ENCODE data around the gene CACNA1H.

CACNA1H gene

DNA sequence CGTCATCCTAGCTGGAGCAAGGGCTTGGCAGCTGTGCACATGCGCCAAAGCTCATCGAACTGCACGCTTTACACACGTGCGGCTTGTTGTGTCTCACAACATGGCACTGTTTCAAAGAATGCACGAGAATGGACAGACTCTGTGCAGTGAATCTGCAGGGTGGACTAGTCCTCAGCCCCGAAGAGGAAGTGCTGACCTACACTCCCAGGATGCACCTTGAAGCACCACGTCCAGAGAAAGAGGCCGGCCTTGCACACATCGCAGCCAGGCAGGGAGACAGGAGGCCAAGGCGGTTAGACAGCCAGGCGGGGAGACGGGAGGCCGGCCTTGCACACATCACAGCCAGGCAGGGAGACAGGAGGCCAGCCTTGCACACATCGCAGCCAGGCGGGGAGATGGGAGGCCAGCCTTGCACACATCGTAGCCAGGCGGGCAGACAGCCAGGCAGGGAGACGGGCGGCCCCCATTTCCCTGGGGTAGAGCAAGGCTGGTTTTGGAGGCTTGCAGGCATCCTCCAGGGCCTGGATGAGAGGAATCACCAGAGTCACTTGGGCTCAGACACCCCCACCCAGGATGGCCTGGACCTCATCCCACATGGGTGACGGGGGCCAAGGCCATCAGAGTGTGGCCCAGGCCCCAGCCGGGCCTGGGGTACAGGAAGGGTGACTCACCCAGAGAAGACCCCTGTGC, 9.0 kb upstream of the CACNA1H start:
- no peak for DNase-seq

DNA sequence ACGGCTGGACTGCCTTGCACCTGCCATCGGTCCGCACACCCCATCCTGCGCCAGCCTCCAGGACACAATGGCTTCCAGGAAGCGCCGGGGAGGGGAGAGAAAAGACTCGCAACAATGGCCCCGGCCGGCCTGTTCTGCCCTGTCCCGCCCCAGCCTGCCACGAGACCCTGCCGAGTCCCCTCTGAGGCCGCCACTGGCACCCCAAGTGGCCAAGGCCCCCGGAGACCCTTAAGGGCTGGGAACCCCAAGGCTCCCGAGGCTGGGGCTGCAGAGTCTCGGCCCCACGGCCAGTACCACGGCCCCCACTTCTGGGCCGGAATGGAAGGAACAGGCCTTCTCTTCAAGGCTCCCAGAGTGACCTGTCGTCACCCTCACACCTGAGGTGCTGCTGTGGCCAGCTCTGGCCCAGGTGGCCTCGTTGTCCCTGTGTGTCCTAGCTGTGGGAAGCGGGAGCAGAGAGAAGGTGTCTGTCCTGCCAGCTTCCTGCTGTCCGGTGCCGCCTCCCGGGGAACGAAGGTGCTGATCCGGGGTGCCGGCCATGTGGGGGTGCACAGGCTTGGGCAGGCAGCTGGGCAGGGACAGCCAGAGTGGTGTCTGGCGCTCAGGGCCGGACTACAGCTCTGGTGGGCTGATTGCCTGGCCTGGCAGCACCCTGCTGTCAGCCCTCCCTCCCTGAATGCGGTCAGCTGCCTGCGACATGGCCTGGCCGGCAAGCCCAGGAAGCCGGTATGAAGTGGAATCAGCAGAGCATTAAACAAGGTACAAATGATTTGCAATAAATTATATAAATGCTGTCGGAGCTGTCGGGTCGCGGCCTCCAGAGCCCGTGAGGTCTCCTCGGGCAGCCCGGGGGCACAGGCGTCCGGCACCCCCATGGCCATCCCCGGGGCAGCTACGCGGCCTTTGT, 8.2 kb upstream of the CACNA1H start:
- DNase-seq, result no peak

DNA sequence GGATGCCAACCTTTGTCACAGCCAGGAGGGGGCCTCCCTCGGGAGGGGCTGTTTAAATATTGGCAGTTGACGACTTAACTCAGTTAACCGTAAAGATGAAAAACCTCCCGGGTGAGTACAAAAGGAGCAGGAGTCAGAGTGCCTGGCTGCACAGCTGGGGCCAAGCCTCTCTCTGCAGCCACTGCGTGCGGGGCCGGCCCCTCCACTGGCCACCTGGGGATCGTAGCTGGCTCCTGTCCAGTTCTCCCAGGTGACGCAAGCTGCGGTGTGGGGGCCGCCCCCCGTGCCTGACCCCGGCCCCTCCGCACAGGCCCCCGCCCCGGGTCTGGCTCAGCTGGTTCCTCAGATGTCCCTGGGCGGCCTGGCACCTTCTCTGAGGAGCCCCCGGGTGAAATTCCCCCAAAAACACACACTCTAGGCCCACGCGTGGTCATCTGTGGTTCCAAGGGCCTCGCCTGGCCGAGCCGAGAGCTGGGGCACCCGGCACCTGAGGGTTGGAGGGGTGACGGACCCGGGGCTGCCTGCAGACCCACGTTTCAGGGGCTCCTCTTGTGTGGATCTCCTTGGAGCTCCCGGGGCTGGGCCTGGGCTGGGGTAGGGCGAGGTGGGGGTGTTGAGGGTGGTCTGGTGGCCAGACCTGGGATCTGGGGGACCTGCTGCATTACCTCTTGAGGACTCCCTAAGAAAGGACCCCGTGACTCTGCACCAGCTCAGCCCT, 7.4 kb upstream of the CACNA1H start:
- DNase-seq, result no peak

DNA sequence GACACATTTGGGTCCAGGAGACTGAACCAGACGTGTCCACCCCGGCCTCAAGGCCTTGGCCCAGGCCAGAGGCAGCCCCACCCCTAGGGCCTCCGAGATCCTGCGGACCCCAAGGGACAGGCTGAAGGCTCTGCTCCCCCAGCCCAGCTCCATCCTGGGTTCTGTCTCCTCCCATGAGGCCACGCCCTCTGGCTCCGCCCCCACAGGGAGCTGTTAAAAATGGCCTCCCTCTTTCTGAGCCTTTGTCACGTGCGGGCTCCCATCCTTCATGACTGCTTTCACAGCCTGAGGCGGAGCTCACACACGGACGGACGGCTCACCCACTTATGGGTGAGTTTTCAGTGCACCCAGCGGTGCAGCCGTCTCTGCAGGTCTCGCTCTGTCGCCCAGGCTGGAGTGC, 6.5 kb upstream of the CACNA1H start:
- DNase-seq, result no peak

DNA sequence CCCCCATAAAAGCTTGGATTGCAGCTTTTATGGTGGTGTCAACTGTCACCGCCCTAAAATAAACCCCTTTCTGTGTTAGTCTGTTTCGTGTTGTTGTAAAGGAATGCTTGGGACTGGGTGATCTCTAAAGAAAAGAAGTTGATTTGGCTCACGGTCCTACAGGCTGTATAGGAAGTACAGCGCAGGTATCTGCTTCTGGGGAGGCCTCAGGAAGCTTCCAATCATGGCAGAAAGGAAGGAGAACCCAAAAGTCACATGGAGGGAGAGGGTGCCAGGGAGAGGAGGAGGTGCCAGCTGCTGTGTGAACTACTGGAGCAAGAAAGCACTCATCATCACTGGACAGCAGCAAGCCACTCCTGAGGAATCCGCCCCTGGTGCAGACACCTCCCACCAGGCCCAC, 5.9 kb upstream of the CACNA1H start:
- no peak for DNase-seq

DNA sequence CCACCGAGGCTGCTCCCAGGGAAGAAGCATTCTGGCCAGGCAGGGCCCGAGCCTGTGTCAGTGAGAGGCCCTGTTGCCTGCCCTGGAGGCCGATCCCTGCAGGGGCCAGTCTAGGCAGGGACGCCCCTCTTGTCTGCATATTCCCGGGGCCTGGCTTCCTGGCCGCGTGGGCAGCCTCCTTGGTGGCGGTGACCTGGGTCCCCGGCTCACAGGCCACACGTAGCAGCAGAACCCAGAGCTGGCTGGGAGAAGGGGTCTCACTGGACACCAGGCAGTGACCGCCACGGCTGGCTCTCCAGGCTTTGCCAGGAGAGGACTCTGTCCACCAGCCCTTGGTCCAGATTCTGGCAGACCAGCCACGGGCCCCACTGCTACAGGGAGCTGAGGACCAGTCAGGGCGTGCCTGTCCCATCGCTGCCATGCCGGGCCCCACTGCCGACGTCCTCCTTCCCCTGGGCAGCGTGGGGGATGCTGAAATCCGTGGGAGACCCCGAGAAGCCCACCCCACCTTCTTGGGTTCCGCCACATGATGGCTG, 3.7 kb upstream of the CACNA1H start:
- DNase-seq, result no peak

DNA sequence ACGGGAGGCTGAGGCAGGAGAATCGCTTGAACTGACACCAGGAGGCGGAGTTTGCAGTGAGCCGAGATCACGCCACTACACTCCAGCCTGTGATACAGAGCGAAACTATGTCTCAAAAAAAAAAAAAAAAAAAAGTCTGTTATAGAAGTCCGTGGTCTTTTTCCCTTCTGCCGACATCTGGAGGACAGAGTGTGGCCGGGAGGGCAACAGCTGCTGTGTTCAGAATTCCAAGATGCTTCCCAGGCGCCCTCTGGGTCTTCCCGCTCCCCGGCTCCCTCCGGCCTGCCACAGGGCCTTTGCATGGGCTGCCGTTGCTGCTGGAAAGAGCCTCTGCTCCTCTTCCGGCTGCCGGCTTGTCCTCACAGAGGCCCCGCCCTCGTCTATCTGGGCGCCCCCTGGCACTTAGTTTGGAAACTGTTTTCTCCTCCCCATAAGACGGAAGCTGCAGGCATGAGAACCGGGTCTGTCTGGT, 2.4 kb upstream of the CACNA1H start:
- no peak for DNase-seq

DNA sequence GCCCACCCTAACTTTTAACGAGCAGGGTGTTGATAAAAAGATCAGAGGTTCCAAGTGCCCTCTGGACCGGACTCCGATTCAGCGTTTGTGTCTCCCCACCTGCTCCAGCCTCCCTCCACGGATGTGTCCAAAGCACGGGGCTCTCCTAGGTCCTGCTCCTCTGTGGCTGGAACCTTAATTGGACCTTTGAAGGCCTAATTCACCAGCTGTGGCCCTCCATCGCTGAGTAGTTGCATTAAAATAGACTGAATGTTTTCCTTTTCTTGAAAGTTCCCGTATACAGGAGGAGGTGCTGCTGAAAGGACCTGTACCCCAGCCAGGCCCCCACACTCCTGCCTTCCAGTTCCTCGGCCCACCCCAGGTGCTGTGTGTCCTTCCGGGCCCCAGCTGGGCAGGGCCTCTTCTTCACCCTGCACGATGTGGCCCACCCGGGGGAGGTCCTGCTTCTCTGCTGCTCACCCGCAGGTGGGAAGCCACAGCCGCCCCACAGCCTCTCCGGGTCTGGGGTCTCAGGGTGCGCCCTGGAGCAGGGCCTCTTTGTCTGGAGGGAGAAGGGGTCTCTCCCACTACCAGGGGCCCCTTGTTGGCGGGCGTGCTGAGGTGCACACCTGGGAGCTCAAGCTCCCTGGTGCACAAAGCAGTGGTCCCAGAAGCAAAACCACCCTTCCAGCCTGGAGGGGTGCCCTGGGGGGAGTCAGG, 1.3 kb upstream of the CACNA1H start:
- no peak for DNase-seq

DNA sequence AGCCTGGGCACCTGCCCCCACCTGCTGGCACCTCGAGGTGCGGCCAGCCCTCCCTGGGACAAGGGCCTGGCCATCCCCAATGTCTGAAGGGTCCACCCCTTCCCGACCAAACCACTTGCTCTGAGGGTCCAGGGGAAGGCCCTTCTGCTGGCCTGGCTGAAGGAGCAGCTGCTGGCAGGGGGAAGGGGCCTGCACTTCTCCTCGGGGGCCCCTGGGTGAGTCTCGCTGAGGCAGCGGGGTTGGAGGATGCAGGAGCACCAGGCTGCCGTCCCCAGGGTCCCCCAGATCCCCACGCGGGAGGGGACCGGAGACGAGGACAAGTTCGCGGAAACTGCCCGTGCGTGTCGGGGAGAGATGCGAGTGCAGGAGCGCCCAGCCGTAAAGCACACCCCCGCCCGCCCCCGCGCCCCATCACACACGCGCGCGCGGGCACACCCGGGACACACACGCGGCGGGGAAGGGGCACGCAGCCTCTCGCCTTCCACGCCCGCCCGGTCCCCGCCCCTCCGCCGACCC, 725 bp upstream of the CACNA1H start:
- DNase-seq, result no peak

DNA sequence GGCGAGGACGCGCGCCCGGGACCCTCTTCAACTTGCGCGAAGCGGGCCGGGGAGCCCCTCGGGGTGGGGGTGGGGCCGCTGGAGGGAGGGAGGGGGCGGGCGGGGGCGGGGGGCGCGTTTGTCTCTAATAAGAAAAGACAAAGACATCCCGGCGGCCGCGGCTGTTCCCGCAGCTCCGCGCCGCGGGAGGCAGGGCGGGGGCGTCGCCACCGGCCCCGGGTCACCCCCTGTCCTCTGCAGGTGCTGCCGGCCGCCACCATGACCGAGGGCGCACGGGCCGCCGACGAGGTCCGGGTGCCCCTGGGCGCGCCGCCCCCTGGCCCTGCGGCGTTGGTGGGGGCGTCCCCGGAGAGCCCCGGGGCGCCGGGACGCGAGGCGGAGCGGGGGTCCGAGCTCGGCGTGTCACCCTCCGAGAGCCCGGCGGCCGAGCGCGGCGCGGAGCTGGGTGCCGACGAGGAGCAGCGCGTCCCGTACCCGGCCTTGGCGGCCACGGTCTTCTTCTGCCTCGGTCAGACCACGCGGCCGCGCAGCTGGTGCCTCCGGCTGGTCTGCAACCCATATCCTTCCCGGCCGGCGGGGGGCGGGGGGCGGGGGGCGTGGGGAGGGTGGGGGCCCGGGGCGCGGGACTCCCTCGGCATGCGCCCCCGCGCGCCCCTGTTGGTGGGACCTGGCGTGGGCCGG, 714 bp downstream of the CACNA1H start:
- no peak for DNase-seq

DNA sequence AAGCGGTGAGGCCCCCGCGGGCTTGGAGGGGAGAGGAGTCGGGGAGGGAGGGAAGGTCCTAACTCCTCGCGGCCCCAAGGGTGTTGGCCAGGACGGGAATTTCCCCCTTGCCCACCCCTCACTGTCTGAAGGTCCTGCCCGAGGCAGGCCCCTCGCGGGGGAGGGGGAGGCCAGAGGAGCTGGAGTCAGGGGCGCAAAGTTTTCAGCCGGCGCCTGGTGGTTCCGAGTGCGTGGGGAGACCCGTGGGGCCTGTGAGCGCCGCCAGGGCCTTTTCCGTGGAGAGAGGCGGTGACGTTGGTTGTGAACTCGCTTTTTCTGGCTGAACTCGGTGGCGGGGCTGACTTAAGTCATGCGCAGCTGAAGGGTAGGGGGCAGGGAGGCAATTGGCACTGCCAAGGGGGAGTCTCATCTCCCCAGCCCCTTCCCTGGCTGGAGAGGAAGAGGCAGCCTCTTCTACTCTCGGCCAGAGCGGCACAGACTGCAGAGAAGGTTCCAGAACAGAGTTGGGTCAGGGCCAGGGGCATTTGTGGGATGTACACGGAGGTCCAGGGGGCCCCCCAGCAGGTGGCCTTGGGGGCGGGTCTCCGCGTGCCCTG, 1.5 kb downstream of the CACNA1H start:
- DNase-seq, result no peak

DNA sequence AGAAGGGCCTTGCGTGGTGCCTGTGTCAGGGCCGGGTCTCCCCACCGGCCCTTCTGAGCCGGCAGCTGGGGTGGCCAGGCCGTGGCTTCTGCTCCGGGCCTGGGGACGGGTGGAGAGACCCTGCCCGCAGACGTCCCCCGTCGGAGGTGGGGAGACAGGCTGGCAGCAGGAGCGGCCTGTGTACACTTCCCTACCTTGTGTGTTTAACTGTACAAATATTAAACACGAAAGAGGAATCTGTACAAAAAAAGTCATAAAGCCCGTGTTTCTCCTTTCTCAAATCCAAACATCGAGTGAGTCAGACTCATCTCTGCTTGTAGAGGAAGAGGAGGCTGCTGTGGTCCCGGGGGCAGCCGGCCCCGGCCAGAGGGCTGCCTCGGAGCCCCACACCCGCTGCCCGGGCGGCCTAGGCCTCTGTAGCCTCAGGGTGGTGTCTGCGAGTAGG, 2.0 kb downstream of the CACNA1H start:
- DNase-seq, result no peak

DNA sequence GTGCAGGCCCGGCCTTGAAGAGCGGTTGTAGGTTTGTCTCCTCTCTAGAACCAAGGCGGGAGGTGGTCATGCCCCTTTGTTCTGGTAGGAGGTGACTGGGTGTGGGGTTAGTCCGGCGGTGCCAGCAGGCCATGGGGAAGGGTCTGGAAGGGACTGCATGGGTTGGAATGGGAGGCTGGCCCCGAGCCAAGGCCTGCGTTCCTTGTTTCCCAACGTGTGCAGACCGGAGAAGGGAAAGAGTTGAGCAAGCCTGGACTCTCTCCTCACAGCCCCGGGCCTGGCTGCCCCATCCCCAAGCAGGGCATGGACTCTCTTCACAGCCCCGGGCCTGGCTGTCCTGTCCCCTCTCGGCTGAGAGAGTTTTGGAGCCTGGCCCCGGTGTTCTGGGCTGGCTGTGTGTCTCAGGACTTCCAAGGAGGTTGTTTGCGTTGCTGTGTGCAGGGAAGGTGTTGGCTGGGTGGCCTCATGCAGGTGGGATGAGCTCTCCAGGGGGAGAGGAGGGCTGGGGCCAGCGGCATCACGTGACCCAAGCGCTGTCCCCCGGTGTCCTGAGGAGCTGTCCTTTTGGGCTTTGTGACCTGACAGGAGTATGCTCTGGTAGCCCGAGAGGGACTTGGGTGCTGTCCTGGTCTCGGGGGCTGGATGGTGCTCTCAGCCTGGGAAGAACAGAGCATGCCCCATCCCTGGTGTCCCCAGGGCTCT, 2.6 kb downstream of the CACNA1H start:
- no peak for DNase-seq

DNA sequence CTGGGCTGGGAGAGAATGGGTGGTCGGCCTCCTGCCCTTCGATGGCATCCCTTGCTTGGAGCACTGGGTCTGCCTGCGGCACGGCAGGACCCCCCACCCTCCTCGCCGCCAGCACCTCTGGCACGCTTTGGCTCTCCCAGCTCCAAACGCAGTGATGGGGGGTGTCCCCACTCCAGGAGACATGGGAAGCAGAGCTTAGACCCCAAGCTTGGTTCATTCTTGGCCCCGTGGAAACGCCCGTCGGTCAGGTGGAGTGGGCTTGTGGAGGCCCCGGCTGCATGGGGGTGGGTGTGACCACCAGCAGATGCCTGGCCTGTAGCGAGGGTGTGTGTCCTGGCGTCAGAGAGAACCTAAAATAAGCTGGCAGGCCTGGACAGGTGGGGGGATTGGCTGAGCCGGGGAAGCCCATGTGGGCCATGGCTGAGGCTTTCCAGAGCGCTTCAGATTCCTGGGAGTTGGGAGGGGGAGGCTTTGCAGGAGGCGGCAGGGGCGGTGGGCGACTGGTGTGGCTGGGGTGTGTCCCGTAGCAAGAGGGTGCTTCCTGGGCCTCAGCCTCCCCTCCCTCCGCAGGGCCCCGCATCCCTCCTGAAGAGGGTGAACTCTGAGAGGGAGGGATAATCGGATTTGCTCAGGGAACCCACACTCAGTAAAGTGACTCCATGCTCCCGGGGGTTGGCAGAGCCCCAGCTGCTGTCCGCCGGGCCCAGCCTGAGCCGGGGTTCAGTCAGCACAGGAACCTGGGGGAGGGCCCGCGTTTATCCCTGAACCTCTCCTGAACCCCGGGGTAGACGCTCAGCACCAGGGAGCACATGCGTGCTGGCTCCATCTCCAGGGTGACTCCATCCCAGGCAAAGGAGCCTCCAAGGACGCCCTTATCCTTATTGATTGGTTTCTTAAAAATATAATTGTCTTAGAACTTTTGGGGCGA, 3.4 kb downstream of the CACNA1H start:
- DNase-seq, result no peak

DNA sequence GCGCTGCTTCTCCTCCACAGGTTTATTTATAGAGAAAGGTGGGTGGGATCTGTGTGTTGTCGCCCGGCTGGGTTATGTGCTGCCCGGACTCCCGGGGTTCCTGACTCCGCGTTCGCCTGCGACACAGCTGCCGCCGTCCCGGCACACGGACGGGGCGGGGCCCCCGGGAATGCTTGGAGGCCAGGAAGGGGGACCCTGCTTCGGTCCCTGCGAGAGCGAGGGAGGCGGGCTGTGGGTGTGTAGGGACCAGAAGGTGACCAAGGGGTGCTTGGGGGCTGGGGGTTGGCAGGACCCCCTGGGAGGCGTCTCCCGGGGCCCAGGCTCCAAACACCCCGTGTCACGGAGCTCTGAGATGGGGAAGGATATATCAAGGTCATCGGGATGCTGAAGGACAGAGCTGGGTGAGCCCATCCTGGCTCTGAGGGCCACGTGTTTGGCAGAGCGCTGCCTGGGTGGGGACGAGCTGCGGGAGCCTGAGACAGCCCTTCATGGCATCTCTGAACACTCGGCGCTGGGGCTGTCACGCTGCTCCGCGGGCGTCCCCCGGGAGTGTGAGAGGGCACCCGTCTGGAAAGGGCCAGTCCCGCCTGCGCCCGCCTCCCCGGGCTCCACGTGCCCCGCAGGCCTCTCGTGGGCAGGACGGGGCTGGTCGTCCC, 4.2 kb downstream of the CACNA1H start:
- DNase-seq, result no peak

DNA sequence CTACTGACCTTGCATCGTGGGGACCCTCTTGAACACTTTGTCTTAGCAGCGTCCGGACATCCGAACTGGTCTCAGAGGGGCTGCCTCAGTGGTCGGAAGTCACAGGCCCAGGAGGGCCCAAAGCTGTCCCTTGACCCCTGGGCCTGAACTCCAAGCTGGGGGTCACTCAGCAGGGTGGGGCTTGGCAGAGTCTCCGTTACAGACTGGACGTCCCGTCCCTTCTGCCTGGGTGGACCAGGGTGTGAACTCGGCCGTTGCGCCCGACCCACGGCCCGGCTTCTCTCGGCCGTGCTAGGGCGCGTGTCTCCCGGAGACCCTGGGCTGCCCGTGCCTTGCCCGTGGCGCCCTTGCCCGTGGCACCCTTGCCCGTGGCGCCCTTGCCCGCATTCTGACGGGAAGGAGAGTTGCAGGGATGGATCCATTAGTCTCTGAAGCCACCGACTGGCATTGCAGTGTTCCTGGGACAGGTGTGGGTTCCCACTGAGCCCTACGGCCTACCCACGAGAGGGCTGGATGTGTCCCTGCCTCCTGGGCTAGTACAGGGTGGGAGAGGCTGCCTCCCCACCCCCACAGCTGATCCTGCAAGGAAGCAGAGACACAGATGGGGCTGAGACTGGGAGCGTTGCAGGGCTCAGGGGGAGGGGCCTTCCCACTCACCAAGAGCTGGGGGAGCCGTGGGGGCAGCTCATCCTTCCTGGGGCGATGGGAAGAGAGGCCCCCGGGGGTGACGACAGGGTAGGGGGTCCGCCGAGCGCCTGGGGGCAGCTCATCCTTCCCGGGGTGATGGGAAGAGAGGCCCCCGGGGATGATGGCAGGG, 4.9 kb downstream of the CACNA1H start:
- no peak for DNase-seq

DNA sequence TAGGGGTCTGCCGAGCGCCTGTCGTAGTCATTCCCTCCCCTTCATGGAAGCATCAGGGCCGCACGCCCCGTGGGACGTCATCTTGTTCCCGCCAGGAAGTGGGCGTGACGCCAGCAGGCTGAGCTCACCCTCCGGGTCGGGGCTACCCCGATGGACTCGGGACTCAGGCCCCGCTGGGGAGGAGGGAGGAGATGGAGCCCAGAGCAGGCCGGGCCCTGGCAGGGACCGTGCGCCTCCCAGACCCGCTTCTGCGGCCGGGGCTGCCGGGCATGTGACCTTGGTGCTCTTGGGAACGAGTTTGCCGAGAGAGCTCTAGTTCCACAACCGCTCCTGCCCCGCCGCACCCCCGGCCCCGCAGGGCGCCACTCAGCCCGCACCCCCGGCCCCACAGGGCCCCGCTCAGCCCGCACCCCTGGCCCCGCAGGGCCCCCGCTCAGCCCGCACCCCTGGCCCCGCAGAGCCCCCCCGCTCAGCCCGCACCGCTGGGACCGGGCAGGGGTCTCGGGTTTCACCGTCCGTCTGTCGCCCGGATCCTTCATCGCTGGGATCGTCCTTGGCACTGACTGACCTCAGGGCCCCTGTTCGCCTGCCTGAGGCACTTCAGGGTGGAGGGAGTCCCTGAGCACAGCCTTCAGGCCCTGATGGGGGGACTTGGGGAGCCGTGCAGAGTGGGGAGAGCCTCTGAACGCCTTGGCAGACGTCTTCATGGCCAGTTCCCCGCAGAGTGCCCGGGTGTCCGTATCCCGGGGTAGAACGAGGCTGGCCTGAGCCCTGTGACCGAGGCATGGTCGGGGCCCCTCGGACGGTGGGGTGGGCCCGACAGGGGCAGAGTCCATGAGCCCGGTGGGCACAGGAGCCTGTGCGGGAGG, 5.8 kb downstream of the CACNA1H start:
- no peak for DNase-seq
